Measurements from ENCODE around the gene MGAT5.

MGAT5 gene

DNA sequence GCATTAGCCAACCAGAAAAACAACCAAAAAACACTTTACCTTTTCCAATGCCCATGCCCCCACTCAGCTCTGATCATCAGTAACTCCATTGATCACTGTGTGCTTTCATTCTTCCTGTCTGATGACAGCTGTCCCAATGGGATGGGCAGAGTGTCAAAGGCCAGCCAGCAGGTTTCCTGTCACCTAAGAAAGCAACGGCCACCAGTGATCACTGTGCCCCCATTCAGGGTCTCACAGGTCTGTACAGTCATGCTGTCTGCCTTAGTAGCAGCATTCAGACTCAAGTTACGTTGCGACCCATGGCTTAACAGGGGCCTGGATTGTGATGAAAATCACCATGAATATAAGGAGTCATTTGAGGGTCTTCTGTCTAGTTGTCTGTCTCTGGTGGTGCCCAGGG lies 184.5 kb downstream of the MGAT5 start (continued):
- TF ChIP-seq, protein P1, sequence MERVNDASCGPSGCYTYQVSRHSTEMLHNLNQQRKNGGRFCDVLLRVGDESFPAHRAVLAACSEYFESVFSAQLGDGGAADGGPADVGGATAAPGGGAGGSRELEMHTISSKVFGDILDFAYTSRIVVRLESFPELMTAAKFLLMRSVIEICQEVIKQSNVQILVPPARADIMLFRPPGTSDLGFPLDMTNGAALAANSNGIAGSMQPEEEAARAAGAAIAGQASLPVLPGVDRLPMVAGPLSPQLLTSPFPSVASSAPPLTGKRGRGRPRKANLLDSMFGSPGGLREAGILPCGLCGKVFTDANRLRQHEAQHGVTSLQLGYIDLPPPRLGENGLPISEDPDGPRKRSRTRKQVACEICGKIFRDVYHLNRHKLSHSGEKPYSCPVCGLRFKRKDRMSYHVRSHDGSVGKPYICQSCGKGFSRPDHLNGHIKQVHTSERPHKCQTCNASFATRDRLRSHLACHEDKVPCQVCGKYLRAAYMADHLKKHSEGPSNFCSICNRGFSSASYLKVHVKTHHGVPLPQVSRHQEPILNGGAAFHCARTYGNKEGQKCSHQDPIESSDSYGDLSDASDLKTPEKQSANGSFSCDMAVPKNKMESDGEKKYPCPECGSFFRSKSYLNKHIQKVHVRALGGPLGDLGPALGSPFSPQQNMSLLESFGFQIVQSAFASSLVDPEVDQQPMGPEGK (CRISPR knock-in tag; IDR thresholded peaks at IDR 0.05; ENCODE audit: borderline replicate concordance) = no peak
- no peak for TF ChIP-seq BACH2 (CRISPR knock-in tag; IDR thresholded peaks at IDR 0.05; ENCODE audit: borderline replicate concordance)
- TF ChIP-seq ZFP30 (CRISPR knock-in tag; IDR thresholded peaks at IDR 0.05) = no peak
- TF ChIP-seq GLIS3 (CRISPR knock-in tag; IDR thresholded peaks at IDR 0.05) = no peak

DNA sequence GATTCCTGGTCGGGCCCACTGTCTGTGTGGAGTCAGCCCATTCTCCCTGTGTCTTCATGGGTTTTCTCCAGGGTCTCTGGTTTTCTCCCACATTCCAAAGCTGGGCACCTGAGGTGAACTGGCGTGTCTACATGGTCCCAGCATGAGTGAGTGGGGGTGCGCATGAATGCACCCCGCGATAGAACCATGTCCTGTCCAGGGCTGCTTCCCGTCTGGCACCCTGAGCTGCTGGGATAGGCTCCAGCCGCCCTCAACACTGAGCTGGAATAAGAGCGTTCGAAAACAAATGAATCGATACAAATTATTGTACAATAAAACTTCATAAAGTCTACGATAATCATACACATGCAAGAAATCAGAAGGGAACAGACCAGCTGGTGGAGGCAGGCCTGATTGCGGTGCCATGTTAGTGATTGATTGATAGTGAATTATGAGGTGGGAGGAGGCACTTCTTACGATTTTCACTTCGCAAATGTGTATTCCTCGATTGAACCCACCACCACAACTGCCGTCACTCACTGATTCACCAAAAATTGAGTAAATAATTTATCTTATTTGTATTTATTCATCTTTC lies 186.6 kb downstream of the MGAT5 start:
- TF ChIP-seq CSDC2 (CRISPR knock-in tag; IDR thresholded peaks at IDR 0.05) = no peak
- no peak for TF ChIP-seq ZNF565 (CRISPR knock-in tag; conservative IDR thresholded peaks at IDR 0.05; ENCODE audit: low read depth)
- TF ChIP-seq, protein P1 (CRISPR knock-in tag; IDR thresholded peaks at IDR 0.05; ENCODE audit: borderline replicate concordance) = no peak
- no peak for TF ChIP-seq BACH2 (CRISPR knock-in tag; IDR thresholded peaks at IDR 0.05; ENCODE audit: borderline replicate concordance)
- no peak for TF ChIP-seq ZNF70 (CRISPR knock-in tag; IDR thresholded peaks at IDR 0.05)
- ATAC-seq = no peak

DNA sequence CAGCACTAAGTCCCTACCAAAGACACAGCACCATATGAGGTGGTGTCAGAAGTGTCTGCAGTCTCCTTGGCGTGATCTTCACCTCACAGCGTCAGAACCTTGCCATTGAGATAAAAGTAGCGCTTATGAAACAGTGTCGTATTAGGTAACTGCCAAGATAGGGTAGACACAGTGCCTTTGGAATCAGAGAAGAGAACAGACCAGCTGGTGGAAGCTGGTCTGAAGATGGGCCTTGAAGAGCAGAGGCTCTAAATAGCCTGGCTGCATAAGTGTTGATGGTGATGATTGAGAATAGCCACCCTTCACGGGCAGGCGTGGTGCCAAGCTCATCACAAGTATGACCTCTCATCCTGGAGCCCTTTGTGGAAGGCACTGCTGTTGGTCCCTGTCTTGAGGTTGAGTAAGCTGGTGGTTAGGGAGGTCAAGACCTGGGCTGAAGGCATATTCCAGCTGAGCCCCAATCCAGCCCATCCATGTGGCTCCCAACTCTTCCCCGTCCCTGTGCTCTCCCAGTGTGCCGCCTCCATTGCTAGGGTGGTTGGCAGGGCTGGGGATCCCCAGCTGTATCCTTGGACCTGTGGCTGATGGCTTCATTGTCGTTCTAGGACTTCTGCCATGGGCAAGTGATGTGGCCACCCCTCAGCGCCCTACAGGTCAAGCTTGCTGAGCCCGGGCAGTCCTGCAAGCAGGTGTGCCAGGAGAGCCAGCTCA lies 187.4 kb downstream of the MGAT5 start:
- TF ChIP-seq, protein P1 (CRISPR knock-in tag; IDR thresholded peaks at IDR 0.05; ENCODE audit: borderline replicate concordance) = no peak
- TF ChIP-seq ZFP30 (CRISPR knock-in tag; IDR thresholded peaks at IDR 0.05) = no peak
- no peak for TF ChIP-seq ZFP3 (CRISPR knock-in tag; IDR thresholded peaks at IDR 0.05)
- TF ChIP-seq RARB (CRISPR knock-in tag; IDR thresholded peaks at IDR 0.05) = no peak
- TF ChIP-seq GLIS3 (CRISPR knock-in tag; IDR thresholded peaks at IDR 0.05) = no peak
- TF ChIP-seq ZNF70 (CRISPR knock-in tag; IDR thresholded peaks at IDR 0.05) = no peak
- no peak for ATAC-seq

DNA sequence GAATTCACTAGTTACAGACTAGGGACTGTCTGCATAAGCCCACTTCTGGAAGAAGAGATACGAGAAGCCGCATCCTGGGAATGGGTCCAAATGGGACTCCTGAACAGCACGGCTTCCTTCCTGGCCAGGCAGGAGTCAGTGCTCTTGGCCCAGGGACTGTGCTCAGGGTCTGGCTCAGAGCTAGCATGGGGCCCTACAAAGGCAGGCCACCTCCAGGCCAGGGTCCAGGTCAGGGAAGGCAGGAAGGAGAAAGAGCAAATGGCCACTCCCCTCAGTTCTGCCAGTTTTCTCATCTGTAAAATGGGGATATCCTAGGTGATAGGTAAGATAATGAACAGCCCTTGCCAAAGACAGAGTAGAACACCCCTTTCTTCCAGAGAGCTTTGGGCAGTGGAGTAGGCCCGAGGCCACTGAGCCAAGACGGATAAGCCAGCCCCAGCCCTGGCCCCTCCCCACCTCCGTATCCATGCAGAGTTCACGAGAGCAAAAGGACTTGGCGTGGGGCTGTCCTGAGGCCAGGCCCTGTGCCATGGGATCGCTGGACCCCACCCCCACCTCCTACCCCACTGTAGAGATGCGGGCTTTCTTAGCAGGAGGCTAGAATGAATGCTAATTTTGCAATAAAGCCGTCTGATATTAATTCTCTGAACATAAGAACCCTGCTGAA lies 190.1 kb downstream of the MGAT5 start:
- ATAC-seq = no peak
- no peak for TF ChIP-seq BACH2 (CRISPR knock-in tag; IDR thresholded peaks at IDR 0.05; ENCODE audit: borderline replicate concordance)
- TF ChIP-seq OSR1 (CRISPR knock-in tag; IDR thresholded peaks at IDR 0.05) = no peak
- TF ChIP-seq ZNF70 (CRISPR knock-in tag; IDR thresholded peaks at IDR 0.05) = no peak
- TF ChIP-seq, protein P2, sequence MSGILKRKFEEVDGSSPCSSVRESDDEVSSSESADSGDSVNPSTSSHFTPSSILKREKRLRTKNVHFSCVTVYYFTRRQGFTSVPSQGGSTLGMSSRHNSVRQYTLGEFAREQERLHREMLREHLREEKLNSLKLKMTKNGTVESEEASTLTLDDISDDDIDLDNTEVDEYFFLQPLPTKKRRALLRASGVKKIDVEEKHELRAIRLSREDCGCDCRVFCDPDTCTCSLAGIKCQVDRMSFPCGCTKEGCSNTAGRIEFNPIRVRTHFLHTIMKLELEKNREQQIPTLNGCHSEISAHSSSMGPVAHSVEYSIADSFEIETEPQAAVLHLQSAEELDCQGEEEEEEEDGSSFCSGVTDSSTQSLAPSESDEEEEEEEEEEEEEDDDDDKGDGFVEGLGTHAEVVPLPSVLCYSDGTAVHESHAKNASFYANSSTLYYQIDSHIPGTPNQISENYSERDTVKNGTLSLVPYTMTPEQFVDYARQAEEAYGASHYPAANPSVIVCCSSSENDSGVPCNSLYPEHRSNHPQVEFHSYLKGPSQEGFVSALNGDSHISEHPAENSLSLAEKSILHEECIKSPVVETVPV (CRISPR knock-in tag; IDR thresholded peaks at IDR 0.05) = no peak
- TF ChIP-seq TCF4 (CRISPR knock-in tag; IDR thresholded peaks at IDR 0.05; ENCODE audit: borderline replicate concordance) = no peak
- no peak for TF ChIP-seq ZNF565 (CRISPR knock-in tag; conservative IDR thresholded peaks at IDR 0.05; ENCODE audit: low read depth)

DNA sequence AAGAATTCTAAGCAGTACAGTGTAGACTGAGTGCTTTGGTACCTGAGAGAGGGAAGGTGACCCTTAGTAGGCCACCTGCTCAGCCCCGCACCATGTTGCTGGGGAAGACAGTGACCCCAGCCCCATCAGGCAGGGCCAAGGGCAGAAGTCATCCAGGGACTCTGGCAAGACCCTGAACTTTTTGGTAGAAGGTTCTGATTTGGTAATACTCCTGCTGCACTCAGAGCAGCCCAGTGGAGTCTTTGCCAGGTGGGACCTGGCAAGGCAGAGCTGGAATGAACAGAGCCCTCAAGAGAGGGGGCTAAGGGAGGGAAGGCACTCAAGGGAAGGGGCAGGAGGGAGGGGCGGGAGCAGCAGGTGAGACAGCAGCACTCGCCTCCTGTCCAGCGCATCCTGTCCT lies 191.2 kb downstream of the MGAT5 start:
- no peak for ATAC-seq
- TF ChIP-seq CSDC2 (CRISPR knock-in tag; IDR thresholded peaks at IDR 0.05) = no peak
- TF ChIP-seq PPARA (CRISPR knock-in tag; IDR thresholded peaks at IDR 0.05; ENCODE audit: borderline replicate concordance) = no peak
- TF ChIP-seq SNAI2 (CRISPR knock-in tag; IDR thresholded peaks at IDR 0.05) = no peak
- no peak for TF ChIP-seq TOX (CRISPR knock-in tag; IDR thresholded peaks at IDR 0.05; ENCODE audit: borderline replicate concordance)
- TF ChIP-seq ZFP30 (CRISPR knock-in tag; IDR thresholded peaks at IDR 0.05) = no peak
- TF ChIP-seq ZC3H10 (CRISPR knock-in tag; IDR thresholded peaks at IDR 0.05) = no peak
- no peak for TF ChIP-seq ZNF565 (CRISPR knock-in tag; conservative IDR thresholded peaks at IDR 0.05; ENCODE audit: low read depth)
- TF ChIP-seq ISL1 (CRISPR knock-in tag; IDR thresholded peaks at IDR 0.05) = no peak
- TF ChIP-seq ZNF8 (CRISPR knock-in tag; IDR thresholded peaks at IDR 0.05) = no peak
- TF ChIP-seq TCF4 (CRISPR knock-in tag; IDR thresholded peaks at IDR 0.05; ENCODE audit: borderline replicate concordance) = no peak
- TF ChIP-seq RARB (CRISPR knock-in tag; IDR thresholded peaks at IDR 0.05) = no peak
- TF ChIP-seq, protein P2 (CRISPR knock-in tag; IDR thresholded peaks at IDR 0.05) = no peak
- TF ChIP-seq BACH2 (CRISPR knock-in tag; IDR thresholded peaks at IDR 0.05; ENCODE audit: borderline replicate concordance) = no peak
- TF ChIP-seq, protein P3, sequence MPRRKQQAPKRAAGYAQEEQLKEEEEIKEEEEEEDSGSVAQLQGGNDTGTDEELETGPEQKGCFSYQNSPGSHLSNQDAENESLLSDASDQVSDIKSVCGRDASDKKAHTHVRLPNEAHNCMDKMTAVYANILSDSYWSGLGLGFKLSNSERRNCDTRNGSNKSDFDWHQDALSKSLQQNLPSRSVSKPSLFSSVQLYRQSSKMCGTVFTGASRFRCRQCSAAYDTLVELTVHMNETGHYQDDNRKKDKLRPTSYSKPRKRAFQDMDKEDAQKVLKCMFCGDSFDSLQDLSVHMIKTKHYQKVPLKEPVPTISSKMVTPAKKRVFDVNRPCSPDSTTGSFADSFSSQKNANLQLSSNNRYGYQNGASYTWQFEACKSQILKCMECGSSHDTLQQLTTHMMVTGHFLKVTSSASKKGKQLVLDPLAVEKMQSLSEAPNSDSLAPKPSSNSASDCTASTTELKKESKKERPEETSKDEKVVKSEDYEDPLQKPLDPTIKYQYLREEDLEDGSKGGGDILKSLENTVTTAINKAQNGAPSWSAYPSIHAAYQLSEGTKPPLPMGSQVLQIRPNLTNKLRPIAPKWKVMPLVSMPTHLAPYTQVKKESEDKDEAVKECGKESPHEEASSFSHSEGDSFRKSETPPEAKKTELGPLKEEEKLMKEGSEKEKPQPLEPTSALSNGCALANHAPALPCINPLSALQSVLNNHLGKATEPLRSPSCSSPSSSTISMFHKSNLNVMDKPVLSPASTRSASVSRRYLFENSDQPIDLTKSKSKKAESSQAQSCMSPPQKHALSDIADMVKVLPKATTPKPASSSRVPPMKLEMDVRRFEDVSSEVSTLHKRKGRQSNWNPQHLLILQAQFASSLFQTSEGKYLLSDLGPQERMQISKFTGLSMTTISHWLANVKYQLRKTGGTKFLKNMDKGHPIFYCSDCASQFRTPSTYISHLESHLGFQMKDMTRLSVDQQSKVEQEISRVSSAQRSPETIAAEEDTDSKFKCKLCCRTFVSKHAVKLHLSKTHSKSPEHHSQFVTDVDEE (CRISPR knock-in tag; IDR thresholded peaks at IDR 0.05) = no peak
- no peak for TF ChIP-seq ESRRG (CRISPR knock-in tag; IDR thresholded peaks at IDR 0.05)
- TF ChIP-seq ZNF70 (CRISPR knock-in tag; IDR thresholded peaks at IDR 0.05) = no peak
